Endothelial cell of umbilical vein (primary cell): ENCODE data around the gene DLGAP1. TPM values are rescaled to one million over a fixed set of nuclear protein-coding genes. Genes with fewer than 3 reads are reported as not detected.

ENCODE experiments used
- BruUV-seq: library from RNA; stranded (reverse); fragments of 400-500 nt; replicated peaks from 2 replicates; lab custom pipeline; 2021; lab: Mats Ljungman, UMichigan
- CTCF ChIA-PET: fragments of 300-600, 350-600 bp; sonication (Branson Sonifier 250); formaldehyde crosslinking; loops from one replicate; lab custom pipeline; 2021; ENCODE audit warnings: antibody characterized with exemption, inconsistent platforms; lab: Charles Lee
- POLR2A ChIA-PET: fragments of 300-600, 350-600 bp; sonication (Branson Sonifier 250); formaldehyde crosslinking; loops from one replicate; lab custom pipeline; 2021; ENCODE audit warnings: antibody characterized with exemption, inconsistent platforms; lab: Charles Lee
- DNase-seq: peaks from one replicate; pipeline ENCODE4 v3.0.0-alpha.2; 2011; ENCODE audit warnings: low read depth, low spot score
- FAIRE-seq: peaks from 2 replicates; lab custom pipeline; 2011; peaks lifted over from hg19 to GRCh38; lab: Jason Lieb, UNC
- H2AFZ ChIP-seq: 2 replicates; pipeline ENCODE4 v1.6.0; 2012; ENCODE audit warnings: low read depth, low read length, control low read depth, inconsistent platforms
- H3K27ac ChIP-seq: 2 replicates; pipeline ENCODE4 v1.5.1; 2011; ENCODE audit warnings: low read depth, mild to moderate bottlenecking, control low read depth, low read length, moderate library complexity; ENCODE audit not compliant: insufficient read depth
- H3K27me3 ChIP-seq, 2 experiments: 2 replicates each; pipeline versions ENCODE4 v1.6.0 to v1.6.1; 2011; ENCODE audit warnings: low read length in 2 of 2, mixed read lengths in 1 of 2; ENCODE audit not compliant: control insufficient read depth in 2 of 2, insufficient read depth in 2 of 2
- H3K36me3 ChIP-seq, 2 experiments: 2 replicates in 1 of 2; 3 replicates in 1 of 2; pipeline ENCODE4 v1.5.1; 2011; ENCODE audit warnings: low read length in 2 of 2, mild to moderate bottlenecking in 1 of 2, moderate library complexity in 1 of 2; ENCODE audit not compliant: control insufficient read depth in 2 of 2, insufficient read depth in 2 of 2; ENCODE audit errors: extremely low read depth in 1 of 2
- H3K4me1 ChIP-seq: 3 replicates; pipeline ENCODE4 v1.5.1; 2011; ENCODE audit warnings: mild to moderate bottlenecking, low read length; ENCODE audit not compliant: control insufficient read depth, insufficient read depth; ENCODE audit errors: extremely low read depth
- H3K4me2 ChIP-seq: 2 replicates; pipeline ENCODE4 v1.6.1; 2011; ENCODE audit warnings: low read length, control low read depth, mixed read lengths; ENCODE audit not compliant: insufficient read depth
- H3K4me3 ChIP-seq, 3 experiments: fragments of 200-600 bp in 1 of 3; sonication (generic), shearing (Covaris generic) in 1 of 3; replicated peaks in 1 of 3; 2 replicates each; pipeline ENCODE4 v1.5.1; 2011 to 2016; ENCODE audit warnings: control low read depth in 3 of 3, low read length in 3 of 3, mild to moderate bottlenecking in 2 of 3, inconsistent platforms in 1 of 3, low read depth in 1 of 3, moderate library complexity in 1 of 3; ENCODE audit not compliant: insufficient read depth in 1 of 3
- H3K79me2 ChIP-seq: 2 replicates; pipeline ENCODE4 v1.6.0; 2012; ENCODE audit warnings: low read length, inconsistent platforms; ENCODE audit not compliant: control insufficient read depth, insufficient read depth
- H3K9ac ChIP-seq: replicated peaks from 2 replicates; pipeline ENCODE3; 2011; ENCODE audit warnings: low read length, control low read depth; ENCODE audit not compliant: insufficient read depth; ENCODE audit errors: extremely low read depth
- H3K9me1 ChIP-seq: replicated peaks from 3 replicates; pipeline ENCODE4 v1.6.0; 2011; ENCODE audit warnings: mild to moderate bottlenecking, low read length; ENCODE audit not compliant: control insufficient read depth, insufficient read depth; ENCODE audit errors: extremely low read depth
- H3K9me3 ChIP-seq: replicated peaks from 2 replicates; pipeline ENCODE4 v1.5.1; 2012; ENCODE audit warnings: low read length, inconsistent platforms; ENCODE audit not compliant: control insufficient read depth, insufficient read depth
- H4K20me1 ChIP-seq: replicated peaks from 2 replicates; pipeline ENCODE3; 2011; ENCODE audit warnings: mild to moderate bottlenecking, low read length; ENCODE audit not compliant: control insufficient read depth, insufficient read depth; ENCODE audit errors: extremely low read depth
- CTCF ChIP-seq, 2 donors: IDR thresholded peaks; 1 replicate in 1 of 2; 2 replicates in 1 of 2; pipeline ENCODE4 v1.5.1; 2011; ENCODE audit warnings: low read length in 2 of 2, mild to moderate bottlenecking in 2 of 2, moderate library complexity in 2 of 2, control low read depth in 1 of 2, inconsistent platforms in 1 of 2, low read depth in 1 of 2; ENCODE audit not compliant: insufficient read depth in 1 of 2; ENCODE audit errors: extremely low read depth in 1 of 2
- EZH2 ChIP-seq: IDR thresholded peaks from 2 replicates; pipeline ENCODE4 v1.6.1; 2012; ENCODE audit warnings: borderline replicate concordance, low read depth, mild to moderate bottlenecking, moderate library complexity, low read length, inconsistent platforms; ENCODE audit not compliant: severe bottlenecking
- FOS ChIP-seq: IDR thresholded peaks from 2 replicates; pipeline ENCODE4 v1.6.1; 2011; ENCODE audit warnings: mild to moderate bottlenecking, low read length, moderate library complexity, borderline replicate concordance; ENCODE audit not compliant: insufficient read depth
- GATA2 ChIP-seq: IDR thresholded peaks from 2 replicates; pipeline ENCODE4 v1.7.0; 2011; ENCODE audit warnings: low read depth, mild to moderate bottlenecking, moderate library complexity, mixed read lengths, low read length; ENCODE audit not compliant: insufficient read length, insufficient read depth
- JUN ChIP-seq: IDR thresholded peaks from 2 replicates; pipeline ENCODE4 v1.6.1; 2011; ENCODE audit warnings: borderline replicate concordance, low read depth; ENCODE audit not compliant: insufficient read length, insufficient read depth
- MYC ChIP-seq: IDR thresholded peaks from one replicate; pipeline ENCODE4 v1.6.1; 2011; ENCODE audit warnings: mild to moderate bottlenecking, low read depth, low read length
- POLR2A ChIP-seq: IDR thresholded peaks from 2 replicates; pipeline ENCODE4 v1.6.1; 2012; ENCODE audit warnings: low read depth, mild to moderate bottlenecking, control low read depth, low read length
- POLR2AphosphoS5 ChIP-seq: IDR thresholded peaks from 2 replicates; pipeline ENCODE4 v1.6.1; 2012; ENCODE audit warnings: low read depth, mild to moderate bottlenecking, control low read depth, low read length, moderate library complexity; ENCODE audit not compliant: insufficient read depth
- dilution Hi-C: fragments of 300-500 bp; cut with MboI; formaldehyde crosslinking; loops from one replicate; pipeline ENCODE4 v1.15.0; 2019; ENCODE audit warnings: low sequenced_read_pairs; ENCODE audit not compliant: extremely low pct_ligation_motif_present
- intact Hi-C: fragments of 100-400 bp; cut with micrococcal nuclease; formaldehyde crosslinking; loops from one replicate; pipeline ENCODE4 v1.10.0; 2022
- polyA plus RNA-seq, 4 experiments: library from polyadenylated mRNA; depleted of rRNA in 3 of 4; stranded (reverse) in 3 of 4; unstranded in 1 of 4; fragments of >200 nt; gene quantifications; 2 replicates each; pipeline versions ENCODE4 v1.2.1 to v1.2.3, GENCODE V29; 2011 to 2012; ENCODE audit warnings: missing spikeins in 1 of 4
- total RNA-seq: library from RNA; stranded (reverse); gene quantifications from 2 replicates; pipeline ENCODE4 v1.2.3, GENCODE V29; 2021
- TF ChIP-seq, protein P1 (sequence below): IDR thresholded peaks from 2 replicates; pipeline ENCODE4 v1.6.1; 2011; ENCODE audit not compliant: insufficient read depth, insufficient read length

Gene DLGAP1
- total and polyA plus RNA-seq, 2 donors (not counting 3 experiments of a cell fraction or from before 2014, with no cell fraction given): 0.04 TPM; not detected in 1

DNA sequence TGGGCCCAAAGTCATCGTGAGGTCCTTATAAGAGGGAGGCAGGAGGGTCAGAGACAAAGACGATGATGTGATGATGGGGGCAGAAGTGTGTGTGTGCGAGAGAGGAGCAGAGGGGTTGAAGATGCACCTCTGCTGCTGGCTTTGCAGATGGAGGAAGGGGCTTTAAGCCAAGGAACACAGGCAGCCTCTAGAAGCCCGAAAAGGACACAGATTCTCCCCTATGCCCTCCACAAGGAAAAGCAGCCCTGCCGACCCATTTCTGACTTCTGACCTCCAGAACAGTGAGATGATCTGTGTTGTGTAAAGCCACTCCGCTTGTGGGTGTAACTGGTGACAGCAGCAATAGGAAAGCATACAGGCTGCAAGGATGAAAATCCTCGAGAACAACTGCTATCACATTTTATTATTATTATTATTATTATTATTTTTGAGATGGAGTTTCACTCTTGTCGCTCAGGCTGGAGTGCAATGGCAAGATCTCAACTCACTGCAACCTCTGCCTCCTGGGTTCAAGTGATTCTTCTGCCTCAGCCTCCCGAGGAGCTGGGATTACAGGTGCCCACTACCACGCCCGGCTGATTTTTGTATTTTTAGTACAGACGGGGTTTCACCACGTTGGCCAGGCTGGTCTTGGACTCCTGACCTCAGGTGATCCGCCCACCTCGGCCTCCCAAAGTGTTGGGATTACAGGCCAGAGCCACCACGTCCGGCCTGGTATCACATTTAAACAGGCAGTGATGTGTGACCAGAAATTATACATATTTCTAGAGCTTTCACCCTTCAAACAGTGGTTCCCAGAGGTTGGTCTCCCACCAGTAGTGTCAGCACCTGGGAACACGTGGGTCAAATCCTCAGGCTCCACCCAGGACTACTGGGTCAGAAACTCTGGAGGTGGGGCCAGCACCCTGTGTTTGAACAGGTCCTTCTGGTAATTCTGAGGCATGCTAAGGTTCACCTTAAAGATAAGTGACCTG lies 834.7 kb downstream of the DLGAP1 start:
- Histone ChIP-seq H4K20me1 (no peaks in the 10 kb centered on the region), H3K27me3 (no peaks in the 10 kb centered on the region), H3K9me3 (no peaks in the 10 kb centered on the region), H3K4me2 (no peak overlapping the region), H3K27ac (no peak overlapping the region), H3K4me1 (peaks cover 33% of the 10 kb centered on the region), H3K36me3 (no peaks in the 10 kb centered on the region), H3K9me1 (no peaks in the 10 kb centered on the region), H3K4me3 (no peak overlapping the region), H2AFZ (no peak overlapping the region), H3K9ac (no peak overlapping the region), H3K79me2 (no peaks in the 10 kb centered on the region)
- intact Hi-C loops: no loop called here
- no TSS peak for BruUV-seq
- DNase-seq (no peak), FAIRE-seq (no peak)
- ChIA-PET CTCF (interaction anchor here (0.9 to 1.8 kb wide), 3 partner anchors 17 to 46 kb away, joined by 3 to 4 read pairs (median 4); no protein-coding TSS in a partner anchor), POLR2A (no interaction called here)
- dilution Hi-C loops: no loop called here
- TF ChIP-seq GATA2 (no peak), CTCF (IDR thresholded peaks at IDR 0.05; ENCODE audit: extremely low read depth in 1 of 2, insufficient read depth in 1 of 2, low read depth in 1 of 2, low read length in 2 of 2) (no peak), FOS (no peak), MYC (no peak), POLR2AphosphoS5 (no peak), POLR2A (no peak), EZH2 (no peak), JUN (no peak)
- TF ChIP-seq, protein P1, sequence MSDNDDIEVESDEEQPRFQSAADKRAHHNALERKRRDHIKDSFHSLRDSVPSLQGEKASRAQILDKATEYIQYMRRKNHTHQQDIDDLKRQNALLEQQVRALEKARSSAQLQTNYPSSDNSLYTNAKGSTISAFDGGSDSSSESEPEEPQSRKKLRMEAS: no peak
